ENCODE measurements around the gene LRCH1.
"Not testable (repeated sequence)": the region's sequence is repeated elsewhere in the genome, so short reads cannot be mapped to it uniquely, and the experiment has no call there.

Gene LRCH1, protein sequence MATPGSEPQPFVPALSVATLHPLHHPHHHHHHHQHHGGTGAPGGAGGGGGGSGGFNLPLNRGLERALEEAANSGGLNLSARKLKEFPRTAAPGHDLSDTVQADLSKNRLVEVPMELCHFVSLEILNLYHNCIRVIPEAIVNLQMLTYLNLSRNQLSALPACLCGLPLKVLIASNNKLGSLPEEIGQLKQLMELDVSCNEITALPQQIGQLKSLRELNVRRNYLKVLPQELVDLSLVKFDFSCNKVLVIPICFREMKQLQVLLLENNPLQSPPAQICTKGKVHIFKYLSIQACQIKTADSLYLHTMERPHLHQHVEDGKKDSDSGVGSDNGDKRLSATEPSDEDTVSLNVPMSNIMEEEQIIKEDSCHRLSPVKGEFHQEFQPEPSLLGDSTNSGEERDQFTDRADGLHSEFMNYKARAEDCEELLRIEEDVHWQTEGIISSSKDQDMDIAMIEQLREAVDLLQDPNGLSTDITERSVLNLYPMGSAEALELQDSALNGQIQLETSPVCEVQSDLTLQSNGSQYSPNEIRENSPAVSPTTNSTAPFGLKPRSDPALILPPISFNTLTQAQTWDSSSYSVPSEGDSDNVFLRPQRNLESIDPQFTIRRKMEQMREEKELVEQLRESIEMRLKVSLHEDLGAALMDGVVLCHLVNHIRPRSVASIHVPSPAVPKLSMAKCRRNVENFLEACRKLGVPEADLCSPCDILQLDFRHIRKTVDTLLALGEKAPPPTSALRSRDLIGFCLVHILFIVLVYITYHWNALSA

DNA sequence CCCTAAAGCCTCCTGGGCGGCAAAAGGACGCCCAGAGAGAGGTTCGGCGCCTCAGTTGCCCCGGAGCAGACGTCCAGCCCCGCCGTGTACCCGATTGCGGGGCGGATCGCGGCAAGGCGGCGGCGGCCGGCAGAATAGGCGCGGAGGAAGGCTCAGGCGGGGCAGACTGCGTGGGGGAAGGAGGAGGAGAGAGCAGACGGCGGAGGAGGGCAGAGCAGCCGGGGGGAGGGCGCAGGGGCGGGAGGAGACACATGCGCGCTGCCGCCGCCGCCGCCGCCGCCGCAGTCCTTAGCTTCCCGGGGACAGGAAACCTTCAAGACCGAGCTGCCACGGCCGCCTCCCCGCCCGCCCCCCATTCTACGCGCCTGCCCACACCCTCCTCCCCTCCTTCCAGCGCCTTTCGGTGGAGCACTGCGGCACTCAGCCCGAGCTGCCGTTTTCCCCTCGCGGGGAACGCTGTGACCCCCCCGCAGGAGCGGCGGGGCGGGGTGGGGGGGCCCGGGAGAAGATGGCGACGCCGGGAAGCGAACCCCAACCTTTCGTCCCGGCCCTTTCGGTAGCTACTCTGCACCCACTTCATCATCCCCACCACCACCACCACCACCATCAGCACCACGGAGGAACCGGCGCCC is at the start of gene LRCH1:
LRCH1 (plus strand) TSS at position 282 of the 632 bp plus-strand sequence; CDS start at position 509, 227 bp downstream.
- TF ChIP-seq ZNF274 (IDR thresholded peaks at IDR 0.05; ENCODE audit: low read depth, low read length) = no peak
- peak within 1 kb of the TSS; percentile 89 for H3K4me3 ChIP-seq (ENCODE audit: low read length)

DNA sequence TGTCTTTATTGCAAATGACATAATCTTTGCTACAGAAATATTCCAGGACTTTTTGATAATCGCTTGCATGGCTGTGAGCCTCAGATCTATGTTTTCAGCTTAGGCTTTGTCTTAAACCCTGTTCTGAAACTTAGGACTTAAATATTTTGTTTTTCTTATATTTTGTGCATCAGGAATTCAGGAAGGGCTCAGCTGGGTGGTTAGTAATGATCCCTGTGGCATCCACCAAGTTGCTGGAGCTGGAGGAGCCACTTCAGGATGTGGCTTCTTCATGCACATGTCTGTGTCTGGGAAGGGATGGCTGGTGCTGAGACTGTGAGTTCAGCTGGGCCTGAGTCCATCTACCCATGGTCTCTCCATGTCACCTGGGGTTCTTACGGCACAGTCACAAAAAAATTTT is 48.9 kb upstream of the LRCH1 start:
- TF ChIP-seq ZNF274 (IDR thresholded peaks at IDR 0.05; ENCODE audit: low read depth, low read length) = no peak
- no peak overlapping the region for H3K4me3 ChIP-seq (ENCODE audit: low read length)

DNA sequence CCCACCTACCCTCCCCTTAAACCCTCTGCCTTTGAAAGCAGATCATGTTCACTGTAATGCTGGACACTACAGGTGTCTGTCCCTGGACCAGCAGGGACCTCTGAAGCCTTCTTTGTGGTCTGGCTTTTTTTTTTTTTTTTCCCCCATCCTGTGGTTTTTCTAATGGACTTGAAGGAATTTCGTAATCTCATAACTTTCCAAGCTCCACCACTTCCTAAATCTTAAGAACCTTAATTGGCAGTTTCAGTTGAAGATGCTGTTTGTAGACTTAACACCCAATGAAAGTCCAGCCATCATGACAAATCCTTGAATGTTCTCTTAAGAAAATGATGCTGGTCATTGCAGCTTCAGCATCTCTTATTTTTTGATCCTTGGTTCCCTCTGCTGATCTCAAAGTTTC is 45.0 kb upstream of the LRCH1 start:
- no peak overlapping the region for H3K4me3 ChIP-seq (ENCODE audit: low read length)
- no peak for TF ChIP-seq ZNF274 (IDR thresholded peaks at IDR 0.05; ENCODE audit: low read depth, low read length)

DNA sequence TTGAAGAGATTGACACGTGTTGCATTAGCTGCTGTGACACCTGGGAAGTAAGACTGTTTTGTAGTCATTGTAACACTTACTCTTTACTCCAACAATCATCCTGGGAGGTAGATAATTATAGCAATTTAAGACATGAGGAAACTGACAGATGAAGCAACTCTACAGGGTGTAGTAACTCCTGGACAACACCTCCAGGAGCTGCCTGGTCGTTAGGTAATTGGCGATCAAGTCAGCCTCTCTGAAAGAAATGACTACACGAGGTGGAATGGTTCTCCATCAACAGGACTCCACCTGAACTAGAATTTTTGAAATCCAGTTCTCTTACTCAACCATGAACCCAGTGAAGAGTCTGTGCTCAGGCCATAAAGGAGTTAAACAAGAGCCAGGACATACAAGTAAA is 43.0 kb upstream of the LRCH1 start:
- no peak overlapping the region for H3K4me3 ChIP-seq (ENCODE audit: low read length)
- TF ChIP-seq ZNF274 (IDR thresholded peaks at IDR 0.05; ENCODE audit: low read depth, low read length) = no peak

DNA sequence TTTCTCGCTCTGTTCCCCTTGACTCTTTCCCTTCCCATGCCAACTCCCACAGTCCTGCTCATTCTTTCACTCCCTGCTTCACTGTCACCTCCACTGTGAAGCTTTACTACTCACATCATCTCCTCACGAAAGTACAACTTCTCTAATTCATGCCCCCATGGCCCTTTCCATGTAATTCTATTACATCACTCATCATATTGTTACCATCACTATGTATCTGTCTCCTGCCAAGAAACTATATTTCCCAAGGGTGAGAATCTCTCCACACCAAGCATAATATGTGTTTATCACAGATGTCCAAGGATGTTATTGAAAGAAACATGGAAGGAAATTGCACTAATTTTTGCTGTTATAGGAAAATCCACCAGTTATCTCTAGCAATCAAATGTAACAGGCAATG is 37.2 kb upstream of the LRCH1 start:
- no peak for TF ChIP-seq ZNF274 (IDR thresholded peaks at IDR 0.05; ENCODE audit: low read depth, low read length)

DNA sequence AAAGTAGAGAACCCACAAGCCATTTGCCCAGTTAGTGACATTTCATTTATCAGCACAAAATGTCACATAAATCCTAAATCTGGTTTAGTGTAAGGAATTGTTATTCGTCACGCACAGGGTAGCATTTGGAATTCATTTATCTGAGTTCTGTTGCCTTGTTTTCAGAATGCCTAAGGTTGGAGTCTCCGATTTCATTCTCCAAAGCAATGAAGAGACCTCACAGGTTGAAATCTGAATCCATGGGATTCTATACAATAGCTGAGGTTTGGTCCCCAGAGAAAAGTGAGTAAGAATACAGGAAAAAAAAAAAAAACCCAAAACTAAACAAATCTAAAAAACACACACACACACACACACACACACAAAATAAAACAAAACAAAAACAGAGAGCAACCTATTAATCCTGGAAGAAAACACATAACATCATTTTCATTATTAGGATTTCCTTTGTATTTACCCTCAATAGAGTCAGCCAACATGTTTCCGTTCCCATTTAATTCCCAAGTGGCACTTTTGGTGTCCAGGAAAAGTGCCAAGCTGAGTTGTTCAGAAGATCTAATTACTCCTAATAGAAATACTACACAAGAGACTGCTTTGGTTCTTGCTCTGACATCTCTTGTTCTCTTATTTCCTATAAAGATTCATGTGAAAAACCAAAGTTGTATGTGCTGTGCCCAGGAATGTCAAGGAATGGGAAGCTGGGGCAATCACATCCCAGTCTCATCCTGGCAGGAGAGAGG is 36.2 kb upstream of the LRCH1 start:
- H3K4me3 ChIP-seq (ENCODE audit: low read length) = no peak overlapping the region
- no peak for TF ChIP-seq ZNF274 (IDR thresholded peaks at IDR 0.05; ENCODE audit: low read depth, low read length)

More for the DNA sequence above, 37.2 kb upstream of the LRCH1 start:
- no peak overlapping the region for H3K4me3 ChIP-seq (ENCODE audit: low read length)

DNA sequence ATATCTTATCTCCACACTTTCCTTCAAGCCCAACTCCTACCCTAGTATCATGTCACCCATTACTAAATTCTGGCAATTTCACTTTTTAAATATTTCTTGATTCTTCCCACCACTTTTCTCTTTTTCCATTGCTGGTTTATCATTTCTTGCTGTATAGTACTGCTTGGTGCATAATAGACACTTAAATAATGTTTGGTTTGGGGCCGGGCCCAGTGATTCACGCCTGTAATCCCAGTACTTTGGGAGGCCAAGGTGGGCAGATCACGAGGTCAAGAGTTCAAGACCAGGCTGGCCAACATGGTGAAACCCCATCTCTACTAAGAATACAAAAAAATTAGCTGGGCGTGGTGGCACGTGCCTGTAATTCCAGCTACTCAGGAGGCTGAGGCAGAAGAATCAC is 35.2 kb upstream of the LRCH1 start:
- not testable (repeated sequence) for H3K4me3 ChIP-seq (ENCODE audit: low read length)

DNA sequence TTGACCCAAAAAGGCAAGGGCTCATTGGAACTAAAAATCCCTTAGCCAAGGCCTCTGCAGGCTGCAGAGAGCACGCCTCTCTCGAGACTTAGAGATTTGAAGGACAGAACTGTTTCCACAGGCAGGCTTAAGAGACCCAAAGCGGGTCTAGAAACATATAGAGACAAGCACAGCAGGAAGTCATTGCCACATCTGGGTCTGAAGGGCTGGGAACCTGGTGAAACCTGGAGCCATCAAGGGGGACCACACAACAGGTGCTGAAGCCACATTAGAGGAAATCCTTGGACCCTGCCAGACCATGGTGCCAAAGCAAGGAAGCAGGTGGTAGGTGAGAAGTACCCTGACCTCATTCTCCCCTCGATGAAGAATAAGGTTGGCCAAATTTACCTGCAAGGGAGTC is 33.8 kb upstream of the LRCH1 start:
- no peak for TF ChIP-seq ZNF274 (IDR thresholded peaks at IDR 0.05; ENCODE audit: low read depth, low read length)
- H3K4me3 ChIP-seq (ENCODE audit: low read length) = no peak overlapping the region

DNA sequence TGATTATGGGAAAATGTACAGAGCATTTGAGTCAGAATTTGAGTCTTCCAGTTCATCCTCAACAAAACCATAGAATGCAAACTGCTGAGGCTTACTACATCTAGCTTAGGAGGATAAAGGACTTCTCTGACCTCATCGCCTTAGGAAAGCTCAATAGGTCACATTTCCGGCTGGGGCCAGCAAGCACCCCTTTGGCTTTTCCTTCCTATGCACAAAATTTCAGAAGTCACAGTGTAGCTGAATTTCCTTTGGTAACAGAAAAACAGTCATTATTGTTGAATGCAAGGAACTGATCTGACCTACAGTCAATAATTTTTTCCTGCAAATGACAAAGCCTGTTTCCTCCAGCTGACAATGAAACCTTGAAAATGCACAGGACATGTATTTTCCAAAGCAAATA is 32.8 kb upstream of the LRCH1 start:
- no peak overlapping the region for H3K4me3 ChIP-seq (ENCODE audit: low read length)
- no peak for TF ChIP-seq ZNF274 (IDR thresholded peaks at IDR 0.05; ENCODE audit: low read depth, low read length)

DNA sequence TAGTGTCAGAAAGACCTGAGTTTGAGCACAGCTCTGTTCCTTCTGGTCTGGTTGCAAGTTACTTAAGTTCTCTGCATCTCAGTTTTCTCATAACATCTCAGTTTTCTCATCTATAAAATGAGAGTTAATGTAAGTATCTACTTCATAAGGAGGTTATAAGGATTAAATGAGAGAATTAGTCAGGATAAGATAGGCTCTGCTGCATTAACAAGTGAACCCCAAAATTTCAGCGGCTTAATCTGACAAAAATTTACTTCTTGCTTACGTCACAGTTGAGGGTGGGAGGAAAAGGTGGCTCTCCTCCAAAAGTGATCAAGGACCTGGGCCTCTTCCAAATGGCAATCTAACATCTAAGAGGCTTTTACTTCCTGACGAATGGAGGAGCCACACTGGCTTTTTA is 31.5 kb upstream of the LRCH1 start:
- no peak overlapping the region for H3K4me3 ChIP-seq (ENCODE audit: low read length)
- TF ChIP-seq ZNF274 (IDR thresholded peaks at IDR 0.05; ENCODE audit: low read depth, low read length) = no peak

DNA sequence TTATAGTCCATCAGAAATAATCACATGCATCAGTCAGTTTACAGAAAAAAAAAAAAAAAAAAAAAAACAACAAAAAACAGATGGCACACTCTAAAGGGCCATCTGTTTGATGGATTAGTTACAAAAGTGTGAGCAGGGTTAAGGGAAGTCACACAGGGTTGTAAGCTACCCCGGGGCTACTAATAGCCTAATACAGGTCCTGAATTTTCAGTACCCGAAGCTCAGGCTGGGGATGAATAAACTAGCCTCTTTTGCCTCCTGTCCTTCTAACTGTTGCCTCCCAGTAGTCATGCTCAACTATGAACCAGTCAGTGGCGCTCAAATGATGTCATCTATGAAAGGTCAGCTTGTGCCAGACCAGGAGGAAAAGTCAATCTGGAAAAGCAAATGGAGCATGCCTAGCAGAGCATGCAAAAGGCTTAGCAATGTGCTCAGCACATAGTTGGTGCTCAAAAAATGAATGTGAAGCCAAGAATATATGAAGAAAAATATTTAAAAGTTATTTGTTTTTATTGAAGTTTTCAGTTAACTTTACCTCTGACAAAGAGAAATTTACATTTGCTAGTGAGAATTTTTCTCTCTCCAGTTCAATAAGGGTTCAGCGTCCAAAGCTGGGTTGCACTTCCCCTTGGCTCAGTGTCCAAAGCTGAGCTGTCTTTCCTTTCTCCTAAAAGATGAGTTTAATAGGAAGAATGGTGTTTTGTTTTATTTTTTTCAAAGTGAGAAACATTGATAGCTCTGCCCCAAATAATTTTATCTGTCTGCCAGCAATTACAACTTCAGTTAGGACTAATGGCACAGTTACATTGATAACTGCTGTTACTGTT is 30.8 kb upstream of the LRCH1 start:
- H3K4me3 ChIP-seq (ENCODE audit: low read length) = no peak overlapping the region
- TF ChIP-seq ZNF274 (IDR thresholded peaks at IDR 0.05; ENCODE audit: low read depth, low read length) = no peak

DNA sequence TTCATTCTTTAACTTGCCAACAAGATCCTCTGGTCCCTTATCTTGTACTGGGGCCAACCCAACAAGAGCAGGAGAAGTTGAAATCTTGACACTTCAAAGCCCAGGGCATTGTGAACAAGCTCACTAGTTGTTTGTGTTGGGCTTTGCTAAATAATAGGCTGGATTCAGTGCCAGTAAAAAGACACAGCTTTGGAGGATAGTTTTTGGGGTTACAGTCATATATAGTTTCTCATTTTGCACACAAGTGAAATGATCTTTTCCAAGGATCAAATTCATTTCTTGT is 30.3 kb upstream of the LRCH1 start:
- TF ChIP-seq ZNF274 (IDR thresholded peaks at IDR 0.05; ENCODE audit: low read depth, low read length) = no peak
- H3K4me3 ChIP-seq (ENCODE audit: low read length) = no peak overlapping the region

DNA sequence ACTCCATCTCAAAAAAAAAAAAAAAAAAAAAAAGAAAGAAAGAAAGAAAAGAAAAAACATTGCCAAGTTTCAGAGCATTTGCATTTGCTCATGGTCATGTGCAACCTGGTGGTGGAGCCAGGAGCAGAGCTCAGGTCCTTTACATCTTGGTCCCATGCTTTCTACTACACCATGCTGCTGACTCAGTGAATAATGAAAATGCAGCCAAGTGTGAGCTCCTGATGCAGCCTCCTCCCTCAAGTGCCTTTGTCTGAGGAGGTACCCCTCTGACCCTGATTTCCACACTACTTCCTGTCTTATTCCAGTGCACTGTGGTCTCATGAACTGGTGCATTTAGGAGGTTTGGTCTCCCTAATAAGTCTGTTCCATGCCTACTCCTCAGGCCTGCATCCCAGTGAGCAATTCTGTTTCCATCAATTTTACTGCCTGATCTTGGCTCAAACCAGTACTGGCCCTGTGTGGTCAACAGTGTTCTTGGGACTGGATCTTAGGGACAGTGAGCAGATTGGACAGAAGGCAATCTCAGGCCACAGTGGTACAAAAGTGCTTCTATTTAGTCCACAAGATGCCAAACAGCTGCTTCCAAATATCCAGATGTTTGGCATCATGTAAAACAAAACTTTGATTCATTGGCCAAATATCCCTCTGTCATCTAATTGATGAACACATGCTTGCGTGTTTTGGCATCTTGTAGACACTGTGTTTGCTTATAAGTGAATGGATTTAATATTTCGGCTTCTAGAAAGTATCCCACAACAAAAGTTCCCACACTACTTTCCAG is 28.8 kb upstream of the LRCH1 start:
- TF ChIP-seq ZNF274 (IDR thresholded peaks at IDR 0.05; ENCODE audit: low read depth, low read length) = no peak
- H3K4me3 ChIP-seq (ENCODE audit: low read length) = no peak overlapping the region
